NOMO-1 treated with DMSO at 0.1 percent for 48 hours (cell line): ENCODE results near the gene SECTM1.
"Not testable (repeated sequence)": the region's sequence is repeated elsewhere in the genome, so short reads cannot be mapped to it uniquely, and the experiment has no call there.

Experiments
- DNase-seq: peaks from one replicate; lab custom pipeline; 2025; ENCODE audit not compliant: unreplicated experiment; lab: John Stamatoyannopoulos, UW

The SECTM1 gene

GRCh38 chr17:82348866-82349265 lies 15.3 kb upstream of the SECTM1 start:
- no peak for DNase-seq

DNA sequence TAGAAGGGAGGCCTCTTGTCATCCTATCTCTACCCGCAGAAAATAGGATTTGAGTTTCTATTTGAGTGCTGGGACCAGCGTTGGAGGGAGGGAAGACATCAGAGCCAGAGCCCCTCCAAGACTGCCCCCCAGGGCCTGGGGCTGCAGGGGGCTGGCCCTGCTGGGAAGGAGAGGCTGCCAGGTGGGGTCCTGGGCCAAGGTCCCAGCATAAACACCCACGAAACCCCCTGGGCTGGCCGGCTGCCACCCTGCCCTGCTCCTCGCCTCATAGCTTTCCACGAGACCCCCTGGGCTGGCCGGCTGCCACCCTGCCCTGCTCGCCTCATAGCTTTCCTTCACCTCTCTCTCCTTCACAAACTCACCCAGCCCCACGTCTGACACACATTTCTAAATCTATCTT lies 14.9 kb upstream of the SECTM1 start:
- DNase-seq, result no peak

DNA sequence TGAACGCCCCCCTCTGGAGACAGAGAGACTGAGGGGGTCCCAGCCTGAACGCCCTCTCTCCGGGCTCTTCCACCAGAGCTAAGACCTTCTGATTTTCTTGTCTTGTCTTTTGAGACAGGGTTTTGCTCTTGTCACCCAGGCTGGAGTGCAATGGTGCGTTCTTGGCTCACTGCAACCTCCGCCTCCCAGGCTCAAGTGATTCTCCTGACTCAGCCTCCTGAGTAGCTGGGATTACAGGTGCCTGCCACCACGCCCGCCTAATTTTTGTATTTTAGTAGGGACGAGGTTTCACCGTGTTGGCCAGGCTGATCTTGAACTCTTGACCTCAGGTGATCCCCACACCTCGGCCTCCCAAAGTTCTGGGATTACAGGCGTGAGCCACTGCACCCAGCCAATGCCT lies 14.4 kb upstream of the SECTM1 start:
- DNase-seq, result not testable (repeated sequence)

DNA sequence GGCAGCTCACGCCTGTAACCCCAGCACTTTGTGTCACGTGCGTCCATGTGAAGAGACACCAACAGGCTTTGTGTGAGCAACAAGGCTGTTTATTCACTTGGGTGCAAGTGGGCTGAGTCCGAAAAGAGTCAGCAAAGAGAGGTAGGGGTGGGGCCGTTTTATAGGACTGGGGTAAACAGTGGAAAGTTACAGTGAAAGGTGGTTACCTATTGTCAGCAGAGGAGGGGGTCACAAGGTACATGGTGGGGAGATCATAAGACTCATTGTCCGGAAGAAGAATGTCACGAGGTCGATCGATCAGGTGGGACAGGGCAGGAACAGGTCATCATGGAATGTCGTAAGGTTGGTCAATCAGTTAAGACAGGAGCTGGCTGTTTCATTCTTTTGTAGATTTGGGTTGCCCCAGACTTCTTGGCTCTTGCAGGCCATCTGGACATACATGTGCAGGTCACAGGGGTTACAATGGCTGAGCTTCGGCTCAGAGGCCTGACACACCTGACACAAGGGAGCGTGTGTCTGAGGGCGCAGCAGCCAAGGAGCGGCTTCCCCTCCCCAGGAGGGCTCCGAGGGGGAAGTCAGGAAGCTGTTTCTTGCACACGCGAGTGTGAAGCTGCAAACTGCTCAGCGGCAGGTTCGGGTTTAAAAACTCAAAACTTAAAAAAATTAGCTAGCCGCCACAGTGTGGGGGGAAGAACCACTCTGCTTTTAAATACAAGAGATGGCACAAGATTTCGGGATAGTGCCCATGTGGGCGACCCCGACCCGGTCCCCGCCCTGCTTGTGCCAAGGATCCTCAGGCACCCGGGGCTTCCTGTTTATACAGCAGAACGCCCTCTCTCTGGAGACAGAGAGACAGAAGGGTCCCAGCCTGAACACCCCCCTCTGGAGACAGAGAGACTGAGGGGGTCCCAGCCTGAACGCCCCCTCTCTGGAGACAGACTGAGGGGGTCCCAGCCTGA lies 13.1 kb upstream of the SECTM1 start:
- DNase-seq, result no peak

- no peak for DNase-seq
These were observed 11.8 kb upstream of the SECTM1 start for GRCh38 chr17:82345151-82345976.

GRCh38 chr17:82344175-82344907 lies 10.8 kb upstream of the SECTM1 start:
- DNase-seq, result no peak

GRCh38 chr17:82343560-82343959 lies 10.0 kb upstream of the SECTM1 start:
- no peak for DNase-seq

DNA sequence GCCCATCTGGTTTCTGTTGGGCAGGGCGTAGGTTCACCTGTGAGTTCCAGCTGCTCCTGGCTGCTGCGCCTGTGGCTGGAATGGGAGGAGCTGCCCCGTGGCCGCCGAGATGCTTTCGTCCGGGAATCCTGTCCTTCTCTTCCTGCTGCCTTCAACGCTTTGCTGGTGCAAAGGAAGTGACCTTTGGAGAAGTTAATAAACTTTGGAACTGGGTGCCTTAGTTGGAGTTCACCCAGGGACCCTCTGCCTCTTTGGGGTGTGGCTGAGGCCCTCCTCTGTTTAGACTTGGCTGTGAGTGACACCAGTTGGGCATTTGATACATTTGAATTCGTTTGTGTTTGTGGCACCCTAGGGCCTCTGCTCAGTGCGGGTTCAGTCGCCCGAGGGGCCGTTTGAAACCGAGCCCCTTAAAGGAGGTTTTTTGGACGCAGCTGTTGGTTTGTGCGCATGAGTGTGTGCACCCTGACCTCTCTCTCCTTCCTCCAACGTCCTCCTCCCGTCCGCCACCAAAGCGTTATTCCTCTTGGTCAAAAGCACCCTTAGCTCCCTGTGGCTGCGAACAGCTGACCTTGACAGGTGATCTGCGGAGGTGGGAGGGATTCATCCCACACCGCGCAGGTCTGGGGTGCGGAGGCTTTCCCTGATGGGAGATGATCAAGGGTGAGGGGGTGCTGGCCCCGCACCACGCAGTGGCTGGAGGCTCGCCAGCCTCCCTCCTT lies 9.0 kb upstream of the SECTM1 start:
- no peak for DNase-seq

DNA sequence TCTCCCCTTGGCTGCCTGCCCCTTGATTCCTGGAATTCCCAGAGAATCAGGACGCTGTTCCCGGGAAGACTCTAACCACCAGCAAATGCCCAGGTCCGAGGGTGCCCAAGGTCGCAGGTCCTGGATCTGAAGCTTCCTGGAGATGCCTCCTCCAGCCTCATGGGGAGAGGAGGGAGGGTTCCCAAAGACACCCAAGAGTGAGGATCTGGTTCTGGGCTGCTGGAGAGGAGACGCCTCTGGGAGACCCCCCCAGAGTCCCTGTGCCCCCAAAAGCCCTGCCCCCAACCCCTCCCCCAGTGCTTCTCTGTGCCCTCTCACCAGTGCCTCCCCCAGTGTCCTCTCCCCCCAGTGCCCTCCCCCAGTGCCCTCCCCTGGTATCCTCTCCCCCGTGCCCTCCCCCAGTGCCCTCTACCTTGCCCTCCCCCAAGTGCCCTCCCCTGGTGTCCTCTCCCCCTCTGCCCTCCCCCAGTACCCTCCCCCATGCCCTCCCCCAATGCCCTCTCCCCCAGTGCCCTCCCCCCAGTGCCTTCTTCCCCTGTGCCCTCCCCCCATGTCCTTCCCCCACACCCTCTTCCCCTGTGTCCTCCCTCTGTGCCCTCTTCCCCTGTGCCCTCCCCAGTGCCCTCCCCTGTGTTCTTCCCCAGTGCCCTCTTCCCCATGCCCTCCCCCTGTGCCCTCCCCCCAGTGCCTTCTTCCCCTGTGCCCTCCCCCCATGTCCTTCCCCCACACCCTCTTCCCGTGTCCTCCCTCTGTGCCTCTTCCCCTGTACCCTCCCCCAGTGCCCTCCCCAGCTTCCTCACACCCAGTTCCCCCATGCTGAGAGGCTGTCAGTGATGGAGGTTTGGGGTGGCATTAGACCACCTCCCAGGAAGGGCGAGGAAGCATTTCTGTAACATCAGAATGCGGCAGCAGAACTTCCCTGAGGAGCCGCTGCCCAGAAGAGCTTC lies 6.3 kb upstream of the SECTM1 start:
- DNase-seq, result no peak

GRCh38 chr17:82338858-82339633 lies 5.5 kb upstream of the SECTM1 start:
- DNase-seq, result no peak

DNA sequence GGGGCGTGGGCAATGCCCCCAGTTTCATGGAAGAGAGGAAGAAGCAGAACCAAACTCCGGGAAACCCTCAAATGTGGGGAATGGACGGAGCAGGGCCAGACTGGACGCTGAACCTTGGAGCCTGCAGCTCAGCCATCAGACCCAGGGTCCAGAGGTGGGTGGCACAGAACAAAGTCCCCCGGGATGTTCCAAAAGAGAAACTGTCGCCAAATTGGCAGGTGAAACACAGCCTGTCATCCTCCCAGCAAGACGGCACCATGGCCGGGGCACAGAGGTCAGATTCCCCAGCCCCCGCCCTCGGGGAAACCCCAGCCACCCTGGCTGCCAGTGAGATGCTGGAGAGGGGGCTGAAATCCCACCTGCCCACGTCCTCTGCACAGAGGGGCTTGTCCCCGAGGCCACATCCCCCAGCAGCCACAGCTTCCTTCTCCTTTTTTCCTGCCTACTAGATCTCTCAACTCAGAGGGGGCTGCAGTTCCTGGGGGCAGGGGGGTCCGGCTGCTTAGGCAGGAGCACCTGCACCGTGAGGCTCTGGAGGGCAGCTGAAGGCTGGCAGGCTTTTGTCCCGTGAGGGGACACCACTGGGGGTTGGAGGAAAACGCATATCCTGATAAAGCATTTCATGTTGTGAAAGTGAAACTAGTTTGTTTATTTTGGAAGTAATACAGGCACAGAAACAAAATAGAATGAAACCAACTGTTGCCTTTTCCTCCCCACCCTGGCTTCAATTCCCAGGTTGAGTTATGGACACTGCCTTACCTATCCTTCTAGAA lies 1.2 kb upstream of the SECTM1 start:
- no peak for DNase-seq

- DNase-seq, result no peak
These were observed 647 bp upstream of the SECTM1 start for GRCh38 chr17:82334204-82334621.

DNA sequence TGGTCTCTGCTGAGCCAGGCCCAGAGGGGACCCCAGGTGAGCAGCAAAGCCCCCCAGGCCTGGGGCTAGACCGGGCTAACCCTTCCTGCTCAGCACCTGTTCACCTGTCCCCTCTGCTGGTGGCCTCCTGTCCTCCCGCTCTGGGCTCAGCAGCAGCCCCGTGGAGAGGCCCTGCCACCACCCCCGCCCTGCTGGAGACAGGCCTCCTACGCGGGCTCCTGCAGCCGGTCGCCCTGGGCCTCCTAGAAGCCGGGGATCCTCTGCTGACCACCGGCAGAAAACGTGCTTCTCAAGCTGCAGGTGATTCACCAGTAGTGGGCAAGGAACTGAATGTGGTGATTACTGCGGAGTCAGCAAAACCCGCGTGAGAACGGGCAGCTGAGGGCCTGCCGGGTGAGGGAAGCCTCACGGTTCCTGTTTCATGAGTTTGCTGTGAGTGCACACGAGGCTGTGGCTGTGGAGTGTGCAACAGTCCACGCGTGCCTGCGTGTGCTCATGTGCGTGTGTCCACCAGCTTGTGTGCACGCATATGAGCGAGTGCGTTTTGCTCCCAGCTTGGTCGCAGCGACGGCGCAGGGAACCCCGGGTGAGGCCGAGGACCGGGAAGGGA lies 792 bp downstream of the SECTM1 start:
- DNase-seq, result peak; percentile 70

GRCh38 chr17:82331345-82331939 lies 2.1 kb downstream of the SECTM1 start:
- DNase-seq, result no peak

DNA sequence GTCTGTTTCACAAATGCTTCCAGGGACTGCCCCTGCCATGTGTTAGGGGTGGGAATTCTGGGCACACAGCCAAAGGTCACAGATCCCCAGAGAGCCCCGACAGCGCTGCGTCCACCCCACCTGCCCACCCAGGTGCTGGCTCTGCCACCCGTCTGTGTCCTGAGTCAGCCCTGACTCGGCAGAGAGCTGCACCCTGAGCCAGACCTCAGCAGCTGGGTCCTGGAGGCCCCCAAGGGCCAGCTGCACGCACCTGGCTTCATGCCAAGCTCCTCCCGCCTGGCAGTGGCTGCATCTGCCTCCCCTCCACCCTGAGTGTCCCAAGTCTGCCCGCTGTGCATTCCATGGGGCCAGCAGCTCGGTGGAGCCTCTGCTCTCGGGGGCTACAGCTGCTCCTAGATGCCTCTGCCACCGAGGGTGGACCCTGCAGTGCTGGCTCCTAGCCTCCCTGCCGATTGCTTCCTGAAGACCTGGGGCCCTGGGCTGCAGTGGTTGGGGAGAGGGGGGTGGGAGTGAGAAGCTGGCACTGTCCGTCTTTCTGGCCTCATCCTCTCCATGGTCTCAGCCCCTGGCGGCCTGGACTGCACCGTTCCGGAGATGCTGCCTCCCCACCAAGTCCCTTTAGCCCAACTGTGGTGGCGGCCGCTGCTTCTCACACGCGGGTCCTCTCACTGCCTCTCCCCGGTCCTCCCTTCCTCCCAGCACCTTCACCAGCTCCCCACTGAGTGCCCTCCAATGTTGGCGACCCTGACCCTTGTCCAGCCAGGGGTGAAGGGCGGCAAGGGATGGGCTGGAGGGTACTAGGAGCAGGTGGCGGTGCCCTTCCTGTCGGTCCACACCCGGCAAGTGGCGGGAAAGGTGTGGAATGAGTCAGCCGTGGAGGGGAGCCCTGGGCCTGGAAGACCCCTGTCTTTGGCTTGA lies 3.0 kb downstream of the SECTM1 start:
- no peak for DNase-seq

DNA sequence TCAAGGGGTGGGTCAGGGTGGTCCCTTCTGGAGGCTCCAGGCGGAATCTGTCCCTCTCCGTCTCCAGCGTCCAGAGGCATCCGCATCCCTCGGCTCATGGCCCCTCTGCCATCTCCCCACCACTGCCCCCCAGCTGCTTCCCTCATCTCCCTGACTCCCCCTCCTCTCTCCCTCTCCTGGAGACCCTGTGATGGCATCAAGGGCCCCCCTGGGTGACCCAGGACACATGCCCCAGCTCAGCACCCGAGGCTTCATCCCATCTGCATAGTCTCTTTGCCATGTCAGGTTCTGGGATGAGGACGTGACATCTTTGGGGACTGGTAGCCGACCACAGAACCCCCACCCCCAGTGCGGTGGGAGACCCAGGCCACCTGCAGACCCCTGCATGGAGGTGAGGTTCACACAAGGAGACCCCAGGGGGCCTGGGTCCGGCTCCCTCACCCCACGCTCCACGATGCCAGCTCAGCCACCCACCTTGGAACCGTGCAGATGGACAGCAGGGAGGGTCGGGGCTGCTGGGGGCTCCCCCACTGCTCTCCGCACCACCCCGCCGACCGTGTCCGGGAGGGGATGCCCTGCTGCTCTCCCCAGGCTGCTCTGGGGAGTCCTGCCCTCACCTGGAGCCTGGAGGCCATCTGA lies 3.8 kb downstream of the SECTM1 start:
- DNase-seq, result no peak
